ENCODE results near the gene LEO1. TPM values are rescaled to one million over a fixed set of nuclear protein-coding genes. Genes with fewer than 3 reads are reported as not detected.

The LEO1 gene
- total and polyA plus RNA-seq, 2 of the 13 experiments (the other 11 are each of a cell fraction or from before 2014, with no cell fraction given): 17.0 to 60.3 TPM

DNA sequence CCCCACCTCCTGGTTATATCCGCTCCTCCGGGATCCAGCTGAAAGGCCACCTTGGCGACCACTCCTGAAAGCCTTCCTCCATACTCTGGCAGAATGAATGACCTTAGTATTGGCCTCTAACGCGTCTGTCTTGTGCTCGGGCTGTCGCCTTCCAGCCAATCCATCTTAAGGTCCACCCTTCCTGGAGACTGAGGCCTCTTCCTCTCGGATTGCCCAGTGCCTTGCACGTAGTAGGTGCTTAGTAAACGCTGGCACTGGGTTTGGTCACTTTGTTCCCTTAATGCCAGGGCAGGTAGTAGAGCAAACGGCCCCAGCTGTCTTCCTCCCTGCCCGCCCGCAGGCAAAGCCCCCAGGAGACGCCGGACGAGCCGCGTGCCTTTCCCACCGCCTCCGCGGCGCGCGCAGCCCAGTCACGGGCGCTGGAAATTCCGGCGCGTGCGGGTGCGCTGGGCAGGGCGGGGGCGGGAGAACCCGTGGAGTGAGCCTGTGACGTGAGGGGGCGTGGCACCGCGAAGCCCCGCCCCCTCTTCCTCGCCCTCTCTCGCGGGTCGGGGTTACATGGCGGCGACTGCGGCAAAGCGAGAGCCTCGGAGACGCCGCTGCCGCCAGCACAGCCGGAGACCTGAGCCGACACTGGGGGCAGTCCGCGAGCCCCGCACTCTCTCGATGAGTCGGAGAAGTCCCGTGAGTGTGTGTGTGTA lies 47.3 kb upstream of the LEO1 start, which contains the start of gene MAPK6 (continued):
- TF ChIP-seq, protein P1, sequence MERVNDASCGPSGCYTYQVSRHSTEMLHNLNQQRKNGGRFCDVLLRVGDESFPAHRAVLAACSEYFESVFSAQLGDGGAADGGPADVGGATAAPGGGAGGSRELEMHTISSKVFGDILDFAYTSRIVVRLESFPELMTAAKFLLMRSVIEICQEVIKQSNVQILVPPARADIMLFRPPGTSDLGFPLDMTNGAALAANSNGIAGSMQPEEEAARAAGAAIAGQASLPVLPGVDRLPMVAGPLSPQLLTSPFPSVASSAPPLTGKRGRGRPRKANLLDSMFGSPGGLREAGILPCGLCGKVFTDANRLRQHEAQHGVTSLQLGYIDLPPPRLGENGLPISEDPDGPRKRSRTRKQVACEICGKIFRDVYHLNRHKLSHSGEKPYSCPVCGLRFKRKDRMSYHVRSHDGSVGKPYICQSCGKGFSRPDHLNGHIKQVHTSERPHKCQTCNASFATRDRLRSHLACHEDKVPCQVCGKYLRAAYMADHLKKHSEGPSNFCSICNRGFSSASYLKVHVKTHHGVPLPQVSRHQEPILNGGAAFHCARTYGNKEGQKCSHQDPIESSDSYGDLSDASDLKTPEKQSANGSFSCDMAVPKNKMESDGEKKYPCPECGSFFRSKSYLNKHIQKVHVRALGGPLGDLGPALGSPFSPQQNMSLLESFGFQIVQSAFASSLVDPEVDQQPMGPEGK (CRISPR knock-in tag; IDR thresholded peaks at IDR 0.05): peak; percentile 70
- TF ChIP-seq ZNF776 (CRISPR knock-in tag; IDR thresholded peaks at IDR 0.05) (peak; percentile 96), AGO2 (optimal IDR thresholded peaks at IDR 0.05; ENCODE audit: low read depth, low read length) (peak; percentile 57), GMEB1 (CRISPR knock-in tag; IDR thresholded peaks at IDR 0.05; ENCODE audit: borderline replicate concordance) (peak; percentile 64), RBM39 (IDR thresholded peaks at IDR 0.05; ENCODE audit: low read depth, low read length, poor library complexity, severe bottlenecking) (no peak), MYNN (CRISPR knock-in tag; IDR thresholded peaks at IDR 0.05; ENCODE audit: low read depth) (no peak), ZNF547 (CRISPR knock-in tag; IDR thresholded peaks at IDR 0.05) (peak; percentile 91), RFXANK (CRISPR knock-in tag; IDR thresholded peaks at IDR 0.05) (no peak), HDAC2 (CRISPR knock-in tag; IDR thresholded peaks at IDR 0.05) (peak; percentile 65), ZNF761 (CRISPR knock-in tag; conservative IDR thresholded peaks at IDR 0.05) (0 out of 2 replicates have a peak, but pooled peaks have one; percentile 28), NPAS2 (CRISPR knock-in tag; IDR thresholded peaks at IDR 0.05; ENCODE audit: borderline replicate concordance) (0 out of 2 replicates have a peak, but pooled peaks have one; percentile 42), ZNF605 (CRISPR knock-in tag; IDR thresholded peaks at IDR 0.05) (peak; percentile 98), RXRA (CRISPR knock-in tag; IDR thresholded peaks at IDR 0.05) (peak; percentile 78; the same call in 1 of the 2 replicates), CBFB (CRISPR knock-in tag; IDR thresholded peaks at IDR 0.05) (peak; percentile 55; the same call in 1 of the 2 replicates), ZFAT (CRISPR knock-in tag; conservative IDR thresholded peaks at IDR 0.05) (no peak; the same call in 1 of the 2 replicates)
- TF ChIP-seq, protein P2, sequence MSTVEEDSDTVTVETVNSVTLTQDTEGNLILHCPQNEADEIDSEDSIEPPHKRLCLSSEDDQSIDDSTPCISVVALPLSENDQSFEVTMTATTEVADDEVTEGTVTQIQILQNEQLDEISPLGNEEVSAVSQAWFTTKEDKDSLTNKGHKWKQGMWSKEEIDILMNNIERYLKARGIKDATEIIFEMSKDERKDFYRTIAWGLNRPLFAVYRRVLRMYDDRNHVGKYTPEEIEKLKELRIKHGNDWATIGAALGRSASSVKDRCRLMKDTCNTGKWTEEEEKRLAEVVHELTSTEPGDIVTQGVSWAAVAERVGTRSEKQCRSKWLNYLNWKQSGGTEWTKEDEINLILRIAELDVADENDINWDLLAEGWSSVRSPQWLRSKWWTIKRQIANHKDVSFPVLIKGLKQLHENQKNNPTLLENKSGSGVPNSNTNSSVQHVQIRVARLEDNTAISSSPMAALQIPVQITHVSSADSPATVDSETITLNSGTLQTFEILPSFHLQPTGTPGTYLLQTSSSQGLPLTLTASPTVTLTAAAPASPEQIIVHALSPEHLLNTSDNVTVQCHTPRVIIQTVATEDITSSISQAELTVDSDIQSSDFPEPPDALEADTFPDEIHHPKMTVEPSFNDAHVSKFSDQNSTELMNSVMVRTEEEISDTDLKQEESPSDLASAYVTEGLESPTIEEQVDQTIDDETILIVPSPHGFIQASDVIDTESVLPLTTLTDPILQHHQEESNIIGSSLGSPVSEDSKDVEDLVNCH (CRISPR knock-in tag; IDR thresholded peaks at IDR 0.05): no peak

Measured in HepG2 (cell line).